GM12878 (cell line): ENCODE data around the gene METTL16. TPM values are rescaled to one million over a fixed set of nuclear protein-coding genes. Genes with fewer than 3 reads are reported as not detected.
A peak's percentile ranks its signal among the peaks of the same experiment; 100 is the strongest.

Experiments
- ATAC-seq: fragments of 200-7000 bp; cut with Tn5 transposase; 3 replicates; pipeline ENCODE4 v1.9.1; 2020; ENCODE audit warnings: mild to moderate bottlenecking, moderate library complexity
- BruUV-seq: library from RNA; stranded (reverse); fragments of 400-500 nt; replicated peaks from 2 replicates; lab custom pipeline; 2021; lab: Mats Ljungman, UMichigan
- CTCF ChIA-PET: fragments of 300-600 bp; sonication (Branson Sonifier 250); formaldehyde crosslinking; extraction: SDS; loops from one replicate; lab custom pipeline; 2021; ENCODE audit warnings: inconsistent platforms; lab: Yijun Ruan, JAX
- POLR2A ChIA-PET: fragments of 350-600 bp; formaldehyde crosslinking; extraction: SDS; loops from one replicate; lab custom pipeline; 2021; ENCODE audit warnings: inconsistent platforms; lab: Charles Lee
- RAD21 ChIA-PET: fragments of 300-600 bp; sonication (Branson Sonifier 250); formaldehyde crosslinking; loops from one replicate; lab custom pipeline; 2023; ENCODE audit warnings: antibody characterized with exemption; ENCODE audit not compliant: unreplicated experiment; lab: Charles Lee
- SMC1A ChIA-PET: fragments of 300-600 bp; sonication (Branson Sonifier 250); formaldehyde crosslinking; loops from one replicate; lab custom pipeline; 2023; ENCODE audit not compliant: unreplicated experiment, uncharacterized antibody; lab: Charles Lee
- DNase-seq: peaks from one replicate; pipeline ENCODE4 v3.0.0-alpha.2; 2011; ENCODE audit warnings: low read depth, low spot score
- FAIRE-seq: peaks from 3 replicates; lab custom pipeline; 2011; peaks lifted over from hg19 to GRCh38; lab: Jason Lieb, UNC
- H2AFZ ChIP-seq: 2 replicates; pipeline ENCODE4 v1.6.0; 2011; ENCODE audit warnings: low read depth, low read length, control low read depth; ENCODE audit not compliant: control insufficient read depth
- H3K27ac ChIP-seq: 2 replicates; pipeline ENCODE4 v1.5.1; 2011; ENCODE audit warnings: control low read depth; ENCODE audit not compliant: control insufficient read depth, insufficient read depth
- H3K27me3 ChIP-seq, 2 experiments: replicated peaks in 1 of 2; 2 replicates each; pipeline versions ENCODE4 v1.6.0 to v1.6.1; 2011; ENCODE audit warnings: low read length in 1 of 2; ENCODE audit not compliant: control insufficient read depth in 2 of 2, insufficient read depth in 2 of 2
- H3K36me3 ChIP-seq, 2 experiments: 2 replicates each; pipeline ENCODE4 v1.5.1; 2011; ENCODE audit warnings: low read length in 1 of 2; ENCODE audit not compliant: control insufficient read depth in 2 of 2, insufficient read depth in 2 of 2
- H3K4me1 ChIP-seq: 2 replicates; pipeline ENCODE4 v1.6.1; 2011; ENCODE audit warnings: mild to moderate bottlenecking, low read length, moderate library complexity, mixed read lengths; ENCODE audit not compliant: control insufficient read depth, insufficient read depth
- H3K4me2 ChIP-seq: 2 replicates; pipeline ENCODE4 v1.6.0; 2011; ENCODE audit warnings: control low read depth; ENCODE audit not compliant: control insufficient read depth, insufficient read depth
- H3K4me3 ChIP-seq: fragments of 200-600 bp; sonication (generic); 2 replicates; pipeline ENCODE4 v1.5.1; 2016
- H3K79me2 ChIP-seq: 2 replicates; pipeline ENCODE4 v1.6.0; 2011; ENCODE audit warnings: low read length; ENCODE audit not compliant: control insufficient read depth, insufficient read depth
- H3K9ac ChIP-seq: 2 replicates; pipeline ENCODE4 v1.8.0; 2011; ENCODE audit warnings: low read length, control low read depth, mixed read lengths; ENCODE audit not compliant: control insufficient read depth, insufficient read depth
- H3K9me3 ChIP-seq: replicated peaks from 3 replicates; pipeline ENCODE4 v1.5.1; 2011; ENCODE audit warnings: mild to moderate bottlenecking, low read length; ENCODE audit not compliant: control insufficient read depth, insufficient read depth
- H4K20me1 ChIP-seq: 2 replicates; pipeline ENCODE4 v1.6.0; 2011; ENCODE audit not compliant: control insufficient read depth, insufficient read depth
- HDAC2 ChIP-seq: fragments of 200-600 bp; sonication (generic); IDR thresholded peaks from 2 replicates; pipeline ENCODE4 v1.6.1; 2017
- HDGF ChIP-seq: fragments of 450-650 bp; IDR thresholded peaks from 2 replicates; pipeline ENCODE4 v1.6.1; 2016; ENCODE audit warnings: antibody characterized with exemption
- MYB ChIP-seq: fragments of 150-350 bp; IDR thresholded peaks from 2 replicates; pipeline ENCODE4 v1.6.1; 2014; ENCODE audit warnings: mild to moderate bottlenecking, low read depth, low read length, borderline replicate concordance
- NFYA ChIP-seq: IDR thresholded peaks from 2 replicates; pipeline ENCODE4 v1.6.1; 2011; ENCODE audit warnings: low read depth, mild to moderate bottlenecking, low read length, improper control_type of control experiment, borderline replicate concordance
- SIX5 ChIP-seq: IDR thresholded peaks from 2 replicates; pipeline ENCODE4 v1.6.1; 2011; ENCODE audit warnings: mild to moderate bottlenecking, low read depth, low read length, moderate library complexity; ENCODE audit not compliant: severe bottlenecking
- SP1 ChIP-seq: IDR thresholded peaks from one replicate; pipeline ENCODE4 v1.6.1; 2011; ENCODE audit warnings: low read depth, low read length
- TCF12 ChIP-seq: IDR thresholded peaks from 2 replicates; pipeline ENCODE4 v1.6.1; 2011; ENCODE audit warnings: low read depth, mild to moderate bottlenecking, low read length
- YBX1 ChIP-seq: fragments of 450-650 bp; IDR thresholded peaks from 2 replicates; pipeline ENCODE4 v1.6.1; 2016; ENCODE audit warnings: antibody characterized with exemption
- YY1 ChIP-seq: IDR thresholded peaks from 2 replicates; pipeline ENCODE4 v1.6.1; 2011; ENCODE audit warnings: low read depth, mild to moderate bottlenecking, low read length
- ZNF384 ChIP-seq: IDR thresholded peaks from 2 replicates; pipeline ENCODE4 v1.6.1; 2012; ENCODE audit warnings: low read depth, mild to moderate bottlenecking, low read length, improper control_type of control experiment, borderline replicate concordance
- WGBS: methylation state at CpG from one replicate; pipeline ENCODE4 v1.1.6; 2016; ENCODE audit warnings: low lambda C conversion rate; ENCODE audit not compliant: insufficient replicate concordance, insufficient coverage; ENCODE audit errors: missing lambda C conversion rate; 5-methylcytosine and 5-hydroxymethylcytosine counted together
- in situ Hi-C: fragments of 300-500 bp; cut with MboI; formaldehyde crosslinking; loops from 9 replicates; pipeline ENCODE4 v1.14.3; 2018; ENCODE audit warnings: mixed read lengths
- intact Hi-C: fragments of 100-400 bp; cut with micrococcal nuclease; formaldehyde crosslinking; loops from one replicate; pipeline ENCODE4 v1.14.2; 2022; ENCODE audit not compliant: unreplicated experiment
- polyA plus RNA-seq, 11 experiments: library from polyadenylated mRNA; depleted of rRNA in 4 of 11; unstranded in 6 of 11; stranded (reverse) in 5 of 11; fragments of >200 nt; fragmentation: Nextera tagmentation in 4 of 11; fragmentation: Illumina TruSeq in 1 of 11; extraction: Ambion mirVana in 4 of 11; extraction: Trizol in 1 of 11; gene quantifications; 1 replicate in 1 of 11; 2 replicates in 10 of 11; pipeline versions ENCODE4 v1.2.1 to v1.2.3, GENCODE V29; 2011 to 2016; ENCODE audit warnings: inconsistent platforms in 2 of 11, missing spikeins in 2 of 11, low read depth in 1 of 11
- total RNA-seq, 4 experiments: library from RNA; depleted of rRNA in 3 of 4; stranded (reverse); fragments of >200 nt in 3 of 4; fragmentation: Illumina TruSeq in 1 of 4; extraction: Trizol in 1 of 4; gene quantifications; 2 replicates each; pipeline versions ENCODE4 v1.2.1 to v1.2.3, GENCODE V29; 2013 to 2021
- TF ChIP-seq, protein P1 (sequence below): fragments of 450-650 bp; IDR thresholded peaks from 2 replicates; pipeline ENCODE4 v1.6.1; 2018; ENCODE audit warnings: borderline replicate concordance, mild to moderate bottlenecking; ENCODE audit not compliant: partially characterized antibody
- TF ChIP-seq, protein P2 (sequence below): IDR thresholded peaks from 2 replicates; pipeline ENCODE4 v1.6.1; 2012; ENCODE audit warnings: low read depth, low read length, improper control_type of control experiment
- TF ChIP-seq, protein P3 (sequence below): IDR thresholded peaks from 2 replicates; pipeline ENCODE4 v1.6.1; 2011; ENCODE audit warnings: borderline replicate concordance, low read depth, mild to moderate bottlenecking, moderate library complexity, mixed read lengths, low read length; ENCODE audit not compliant: insufficient read depth; ENCODE audit errors: extremely low read length

Gene METTL16
- total and polyA plus RNA-seq, 10 of the 15 experiments (the other 5 are each of a cell fraction or from before 2014, with no cell fraction given) = 15.6 to 34.3 (median 23.7) TPM

DNA sequence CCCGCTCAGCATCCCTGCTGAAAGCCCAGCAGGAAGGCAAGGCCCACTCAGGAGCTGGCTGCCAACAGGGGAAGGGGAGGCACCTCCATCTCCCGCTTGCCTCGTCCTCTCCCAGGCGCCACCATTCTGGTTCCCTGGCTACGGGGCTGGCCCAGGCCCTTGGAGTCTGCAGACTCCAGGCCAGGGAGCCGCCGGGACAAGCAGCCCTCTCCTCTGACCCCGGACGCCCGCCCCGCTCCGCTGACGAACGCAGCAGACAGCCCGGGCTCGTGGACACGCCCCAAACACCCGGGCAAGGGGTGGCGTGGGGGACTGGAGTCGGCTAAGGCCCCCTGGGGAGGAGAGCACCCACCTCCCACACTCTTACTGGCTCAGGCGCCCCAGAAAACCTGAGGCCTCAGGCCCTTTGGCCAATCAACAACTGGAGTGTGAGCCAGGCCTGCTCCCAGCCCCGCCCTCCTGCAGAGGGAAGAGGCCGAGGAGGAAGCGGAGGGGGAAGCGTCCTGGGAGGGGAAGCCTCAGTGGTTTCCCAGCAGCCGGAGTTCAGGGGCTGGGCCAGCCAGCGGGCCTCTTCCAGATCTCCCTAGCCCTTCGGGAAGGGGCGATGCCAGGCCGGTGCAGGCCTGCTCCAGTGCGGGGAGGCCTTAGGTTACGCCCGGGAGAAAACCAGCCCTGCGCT, 115.0 kb downstream of the METTL16 start (continued):
- TF ChIP-seq ZNF384 (no peak), MYB (no peak), HDGF (no peak; the same call in 1 of the 2 replicates)

DNA sequence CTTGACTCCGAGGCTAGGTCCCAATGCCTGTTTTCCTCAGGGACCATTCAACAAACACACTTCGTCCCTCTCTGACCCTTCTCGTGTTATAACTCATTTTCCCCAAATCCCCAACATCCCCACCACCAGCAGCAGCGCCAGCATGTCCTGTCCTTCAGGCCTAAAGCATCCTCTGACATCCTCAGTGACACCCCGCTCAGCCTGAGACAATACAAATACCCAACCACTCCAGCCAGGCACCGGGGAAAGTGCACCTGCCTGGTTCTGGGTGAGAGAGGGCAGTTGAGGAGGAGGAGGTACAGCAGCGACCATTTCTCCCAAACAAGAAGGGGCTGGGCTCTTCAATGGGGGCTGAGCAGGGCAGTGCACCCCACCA, 115.5 kb downstream of the METTL16 start:
- Histone ChIP-seq H3K36me3 (no peaks in the 10 kb centered on the region; a peak in 1 of 4 replicates), H3K9me3 (no peaks in the 10 kb centered on the region), H2AFZ (no peak overlapping the region), H3K27me3 (no peaks in the 10 kb centered on the region), H3K27ac (peak overlapping the region; percentile 57), H3K4me2 (peak overlapping the region; percentile 79), H3K4me1 (peaks cover 32% of the 10 kb centered on the region), H3K4me3 (peak overlapping the region; percentile 66), H3K9ac (peak overlapping the region; percentile 64), H4K20me1 (no peaks in the 10 kb centered on the region), H3K79me2 (peaks cover 20% of the 10 kb centered on the region)
- no peak for ATAC-seq
- FAIRE-seq = peak; percentile 18
- intact Hi-C loops (no loop called here), in situ Hi-C loops (no loop called here)
- RAD21 ChIA-PET = no interaction called here
- BruUV-seq = no TSS peak
- TF ChIP-seq HDAC2 (no peak), SP1 (no peak), YBX1 (no peak), NFYA (no peak), YY1 (no peak), SIX5 (no peak), TCF12 (no peak)
- TF ChIP-seq, protein P1, sequence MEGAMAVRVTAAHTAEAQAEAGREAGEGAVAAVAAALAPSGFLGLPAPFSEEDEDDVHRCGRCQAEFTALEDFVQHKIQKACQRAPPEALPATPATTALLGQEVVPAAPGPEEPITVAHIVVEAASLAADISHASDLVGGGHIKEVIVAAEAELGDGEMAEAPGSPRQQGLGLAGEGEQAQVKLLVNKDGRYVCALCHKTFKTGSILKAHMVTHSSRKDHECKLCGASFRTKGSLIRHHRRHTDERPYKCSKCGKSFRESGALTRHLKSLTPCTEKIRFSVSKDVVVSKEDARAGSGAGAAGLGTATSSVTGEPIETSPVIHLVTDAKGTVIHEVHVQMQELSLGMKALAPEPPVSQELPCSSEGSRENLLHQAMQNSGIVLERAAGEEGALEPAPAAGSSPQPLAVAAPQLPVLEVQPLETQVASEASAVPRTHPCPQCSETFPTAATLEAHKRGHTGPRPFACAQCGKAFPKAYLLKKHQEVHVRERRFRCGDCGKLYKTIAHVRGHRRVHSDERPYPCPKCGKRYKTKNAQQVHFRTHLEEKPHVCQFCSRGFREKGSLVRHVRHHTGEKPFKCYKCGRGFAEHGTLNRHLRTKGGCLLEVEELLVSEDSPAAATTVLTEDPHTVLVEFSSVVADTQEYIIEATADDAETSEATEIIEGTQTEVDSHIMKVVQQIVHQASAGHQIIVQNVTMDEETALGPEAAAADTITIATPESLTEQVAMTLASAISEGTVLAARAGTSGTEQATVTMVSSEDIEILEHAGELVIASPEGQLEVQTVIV = no peak
- TF ChIP-seq, protein P2, sequence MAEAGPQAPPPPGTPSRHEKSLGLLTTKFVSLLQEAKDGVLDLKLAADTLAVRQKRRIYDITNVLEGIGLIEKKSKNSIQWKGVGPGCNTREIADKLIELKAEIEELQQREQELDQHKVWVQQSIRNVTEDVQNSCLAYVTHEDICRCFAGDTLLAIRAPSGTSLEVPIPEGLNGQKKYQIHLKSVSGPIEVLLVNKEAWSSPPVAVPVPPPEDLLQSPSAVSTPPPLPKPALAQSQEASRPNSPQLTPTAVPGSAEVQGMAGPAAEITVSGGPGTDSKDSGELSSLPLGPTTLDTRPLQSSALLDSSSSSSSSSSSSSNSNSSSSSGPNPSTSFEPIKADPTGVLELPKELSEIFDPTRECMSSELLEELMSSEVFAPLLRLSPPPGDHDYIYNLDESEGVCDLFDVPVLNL = no peak
- TF ChIP-seq, protein P3, sequence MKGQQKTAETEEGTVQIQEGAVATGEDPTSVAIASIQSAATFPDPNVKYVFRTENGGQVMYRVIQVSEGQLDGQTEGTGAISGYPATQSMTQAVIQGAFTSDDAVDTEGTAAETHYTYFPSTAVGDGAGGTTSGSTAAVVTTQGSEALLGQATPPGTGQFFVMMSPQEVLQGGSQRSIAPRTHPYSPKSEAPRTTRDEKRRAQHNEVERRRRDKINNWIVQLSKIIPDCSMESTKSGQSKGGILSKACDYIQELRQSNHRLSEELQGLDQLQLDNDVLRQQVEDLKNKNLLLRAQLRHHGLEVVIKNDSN = no peak
- SMC1A ChIA-PET = interaction anchor here (0.9 kb wide), 1 partner anchor 19 kb away, joined by 3 read pairs; no protein-coding TSS in a partner anchor
- POLR2A ChIA-PET = no interaction called here
- 44% methylated on average over 7 of the region's 7 CpGs for WGBS
- no peak for DNase-seq
- CTCF ChIA-PET = no interaction called here
